SH-SY5Y (cell line): Measurements from ENCODE around the gene PRSS35.

Source experiments
- GATA2 ChIP-seq: IDR thresholded peaks from 2 replicates; pipeline ENCODE4 v1.6.1; 2011; ENCODE audit warnings: mild to moderate bottlenecking, low read depth, low read length
- GATA3 ChIP-seq: IDR thresholded peaks from 2 replicates; pipeline ENCODE4 v1.6.1; 2011; ENCODE audit warnings: low read depth, mild to moderate bottlenecking, low read length, moderate library complexity

DNA sequence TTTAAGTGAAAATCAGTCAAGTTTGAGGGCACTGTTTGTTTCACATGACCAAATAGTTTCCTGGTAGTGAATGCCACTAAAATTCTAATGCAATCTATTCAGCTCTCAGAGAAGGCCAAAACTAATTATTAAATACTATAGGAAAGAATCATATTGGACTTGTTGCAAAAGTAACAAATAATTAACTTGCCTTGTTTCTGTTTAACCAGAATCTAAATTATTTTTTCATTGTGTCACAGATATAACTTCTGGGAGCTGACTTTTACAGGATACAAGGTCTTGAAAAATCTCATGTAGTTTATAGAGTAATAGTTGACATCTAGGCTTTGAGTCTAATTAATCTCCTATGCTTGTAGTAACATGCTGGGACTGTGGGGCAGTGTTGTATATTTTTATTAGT, 44.5 kb downstream of the PRSS35 start:
- no peak for TF ChIP-seq GATA2
- TF ChIP-seq GATA3, result no peak
